ENCODE results near the gene GBP4. TPM values are rescaled to one million over a fixed set of nuclear protein-coding genes. Genes with fewer than 3 reads are reported as not detected.

Gene GBP4
- polyA plus RNA-seq, 1 of the 3 experiments (the other 2 are of a cell fraction), result 0.02 TPM

GRCh38 chr1:89149976-89150375, 48.8 kb downstream of the GBP4 start:
- no peak for DNase-seq
- Histone ChIP-seq H3K9me2 (no peaks in the 10 kb centered on the region), H3F3A (replicated peaks; ENCODE audit: insufficient read depth) (no peaks in the 10 kb centered on the region), H4K20me1 (ENCODE audit: insufficient read depth) (no peaks in the 10 kb centered on the region), H3K36me3 (replicated peaks in 1 of 2; ENCODE audit: control insufficient read depth in 1 of 2, insufficient read depth in 2 of 2, low read length in 1 of 2) (no peaks in the 10 kb centered on the region), H3K9me3 (no peaks in the 10 kb centered on the region), H3K9ac (no peak overlapping the region), H3K4me3 (ENCODE audit: low read depth in 2 of 2, low read length in 1 of 2) (no peak overlapping the region), H3K4me1 (ENCODE audit: control insufficient read depth in 1 of 2, insufficient read depth in 2 of 2, low read depth in 1 of 2, low read length in 1 of 2) (peaks cover 0 to 3% of the 10 kb centered on the region in 2 experiments; a peak in 1 of 4 replicates), H3K27me3 (ENCODE audit: insufficient read depth) (no peaks in the 10 kb centered on the region), H3K79me2 (ENCODE audit: insufficient read depth) (no peaks in the 10 kb centered on the region), H3K4me2 (no peak overlapping the region), H3K27ac (ENCODE audit: low read depth in 2 of 2, low read length in 1 of 2) (no peak overlapping the region), H2AFZ (ENCODE audit: low read depth) (no peak overlapping the region)
- TF ChIP-seq TEAD4 (IDR thresholded peaks at IDR 0.05; ENCODE audit: borderline replicate concordance, insufficient read depth) (no peak), RFX5 (IDR thresholded peaks at IDR 0.05; ENCODE audit: low read length) (no peak), GABPA (IDR thresholded peaks at IDR 0.05; ENCODE audit: low read depth) (no peak), RXRA (IDR thresholded peaks at IDR 0.05; ENCODE audit: borderline replicate concordance, low read depth) (no peak), RAD21 (IDR thresholded peaks at IDR 0.05; ENCODE audit: low read length) (no peak), GATA2 (CRISPR knock-in tag; IDR thresholded peaks at IDR 0.05) (no peak), EP300 (IDR thresholded peaks at IDR 0.05; ENCODE audit: borderline replicate concordance in 1 of 2, low read depth in 1 of 2, low read length in 1 of 2) (no peak), NFIC (IDR thresholded peaks at IDR 0.05; ENCODE audit: borderline replicate concordance) (no peak), FOSL2 (IDR thresholded peaks at IDR 0.05; ENCODE audit: borderline replicate concordance, low read depth) (no peak), RCOR1 (IDR thresholded peaks at IDR 0.05; ENCODE audit: low read length) (no peak), PBX3 (IDR thresholded peaks at IDR 0.05) (no peak), REST (IDR thresholded peaks at IDR 0.05; ENCODE audit: low read depth, low read length) (no peak), ZBTB33 (IDR thresholded peaks at IDR 0.05; ENCODE audit: borderline replicate concordance, low read depth) (no peak), USF1 (IDR thresholded peaks at IDR 0.05; ENCODE audit: borderline replicate concordance, low read depth) (no peak), USF2 (IDR thresholded peaks at IDR 0.05; ENCODE audit: borderline replicate concordance, low read depth, low read length) (no peak)
- CTCF ChIA-PET, result interaction anchor here (1.0 kb wide), 1 partner anchor 208 kb away, joined by 3 read pairs; no protein-coding TSS in a partner anchor
- whole genome bisulfite sequencing (ENCODE audit: low lambda C conversion rate), result 47% methylated on average over 3 of the region's 3 CpGs
- POLR2A ChIA-PET, result no interaction called here
